ENCODE results near the gene CCN6. TPM values are rescaled to one million over a fixed set of nuclear protein-coding genes. Genes with fewer than 3 reads are reported as not detected.

CCN6 gene
- total and polyA plus RNA-seq, 10 donors, result 0.03 TPM; not detected in 9

DNA sequence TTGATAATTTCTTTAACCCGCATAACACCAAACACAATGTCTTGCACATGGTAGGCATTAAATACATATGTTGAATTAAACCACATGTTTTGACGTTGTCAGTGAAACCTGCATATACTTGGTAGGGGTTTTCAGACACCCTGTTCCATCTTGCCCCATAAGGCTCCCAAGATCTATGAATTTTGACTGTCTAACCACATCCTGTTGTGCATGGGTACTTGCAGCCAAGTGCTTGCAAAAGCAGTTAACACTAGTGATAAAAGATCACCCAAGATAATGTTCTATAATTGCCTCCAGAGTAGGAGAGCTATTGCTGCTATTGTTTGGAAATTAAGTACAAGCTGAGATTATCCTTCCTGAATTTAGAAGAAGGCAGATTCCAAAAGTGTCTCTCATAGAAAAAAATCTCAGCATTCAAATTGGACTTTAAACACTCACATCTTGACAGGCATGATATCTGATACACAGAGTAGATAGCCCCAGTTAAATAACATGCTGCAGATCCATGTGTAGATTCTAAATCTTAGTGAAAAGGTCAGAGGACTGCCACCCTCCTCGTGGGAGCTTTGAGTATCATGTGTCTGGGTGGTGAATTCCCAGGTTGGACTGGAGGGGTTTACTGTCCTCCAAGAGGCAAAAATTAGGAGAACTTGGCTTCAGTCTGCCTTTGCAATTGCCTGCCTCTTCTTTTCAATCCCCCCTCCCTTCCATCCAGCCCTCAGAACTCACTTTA is 25.8 kb upstream of the CCN6 start:
- 46 to 61% (median 49%) methylated on average over 3 of the region's 3 CpGs for WGBS, 5 donors
- H3K36me3 ChIP-seq, result no peaks in the 10 kb centered on the region
- peaks cover 5 to 39% (median 18%) of the 10 kb centered on the region in 6 donors for H3K4me1 ChIP-seq
- peak overlapping the region in 6 of 8 donors; percentile 15 to 81 (median 58) for H3K27ac ChIP-seq
- TF ChIP-seq POLR2A (IDR thresholded peaks at IDR 0.05) (no peak), POLR2AphosphoS5 (IDR thresholded peaks at IDR 0.05) (no peak)
- peaks cover 0 to 13% (median 7%) of the 10 kb centered on the region in 8 donors for H3K9me3 ChIP-seq
- no peak for DNase-seq
- H3K27me3 ChIP-seq (replicated peaks in 1 of 7), result no peaks in the 10 kb centered on the region
- intact Hi-C loops (cut with DNase I; ENCODE audit: low total_unique reads), result no loop called here
- no peak overlapping the region for H3K4me3 ChIP-seq

DNA sequence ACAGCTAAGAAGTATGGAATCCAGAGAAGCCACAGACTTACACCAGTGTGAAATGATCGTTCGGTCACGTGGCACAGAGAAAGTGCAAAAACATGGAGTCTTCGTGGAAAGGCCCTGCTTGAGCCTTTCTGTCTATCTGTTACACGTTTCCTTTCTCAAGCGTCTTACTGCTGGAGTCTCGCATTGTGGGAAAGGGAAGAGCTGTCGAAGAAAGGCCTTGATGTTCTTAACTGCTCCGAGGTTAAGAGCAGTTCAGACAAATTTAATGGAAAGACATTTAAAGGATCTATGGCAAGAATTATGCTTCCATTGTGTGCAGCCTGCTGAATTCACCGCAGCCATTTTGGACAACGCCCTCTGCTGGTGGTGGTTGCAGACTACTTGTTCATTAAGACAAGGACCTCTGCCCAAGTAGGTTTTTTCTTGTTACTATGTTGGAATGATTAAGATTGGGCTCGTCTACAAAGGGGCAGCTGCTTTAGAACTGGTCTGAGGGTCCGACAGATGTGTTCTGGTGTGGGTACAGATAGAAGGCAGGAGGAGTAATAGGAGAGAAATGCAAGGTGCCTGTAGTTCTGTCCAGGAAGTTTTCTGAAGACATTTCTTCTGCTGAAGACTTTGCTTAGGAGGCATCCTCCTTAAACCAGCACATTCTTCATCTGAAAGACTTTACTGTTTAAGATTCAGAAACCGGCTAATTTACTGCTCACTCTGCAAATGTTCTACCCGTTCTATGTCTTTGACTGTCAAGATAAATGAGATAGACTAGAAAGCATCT is 24.7 kb upstream of the CCN6 start:
- intact Hi-C loops (cut with DNase I; ENCODE audit: low total_unique reads), result no loop called here
- Histone ChIP-seq H3K4me3 (no peak overlapping the region), H3K9me3 (peaks cover 0 to 4% (median under 1%) of the 10 kb centered on the region in 8 donors), H3K4me1 (peaks cover 5 to 39% (median 18%) of the 10 kb centered on the region in 6 donors), H3K27me3 (replicated peaks in 1 of 7) (no peaks in the 10 kb centered on the region), H3K36me3 (no peaks in the 10 kb centered on the region), H3K27ac (peak overlapping the region in 5 of 8 donors; percentile 15 to 81 (median 58))
- DNase-seq, result peak; percentile 89
- WGBS, 5 donors, result 71 to 80% (median 75%) methylated on average over 15 of the region's 15 CpGs
- TF ChIP-seq, protein P1, sequence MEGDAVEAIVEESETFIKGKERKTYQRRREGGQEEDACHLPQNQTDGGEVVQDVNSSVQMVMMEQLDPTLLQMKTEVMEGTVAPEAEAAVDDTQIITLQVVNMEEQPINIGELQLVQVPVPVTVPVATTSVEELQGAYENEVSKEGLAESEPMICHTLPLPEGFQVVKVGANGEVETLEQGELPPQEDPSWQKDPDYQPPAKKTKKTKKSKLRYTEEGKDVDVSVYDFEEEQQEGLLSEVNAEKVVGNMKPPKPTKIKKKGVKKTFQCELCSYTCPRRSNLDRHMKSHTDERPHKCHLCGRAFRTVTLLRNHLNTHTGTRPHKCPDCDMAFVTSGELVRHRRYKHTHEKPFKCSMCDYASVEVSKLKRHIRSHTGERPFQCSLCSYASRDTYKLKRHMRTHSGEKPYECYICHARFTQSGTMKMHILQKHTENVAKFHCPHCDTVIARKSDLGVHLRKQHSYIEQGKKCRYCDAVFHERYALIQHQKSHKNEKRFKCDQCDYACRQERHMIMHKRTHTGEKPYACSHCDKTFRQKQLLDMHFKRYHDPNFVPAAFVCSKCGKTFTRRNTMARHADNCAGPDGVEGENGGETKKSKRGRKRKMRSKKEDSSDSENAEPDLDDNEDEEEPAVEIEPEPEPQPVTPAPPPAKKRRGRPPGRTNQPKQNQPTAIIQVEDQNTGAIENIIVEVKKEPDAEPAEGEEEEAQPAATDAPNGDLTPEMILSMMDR (IDR thresholded peaks at IDR 0.05 in 8 of 11, conservative IDR thresholded peaks at IDR 0.05 in 3 of 11), result peak in 10 of 11 experiments; percentile 34 to 77 (median 64)
- no peak for TF ChIP-seq POLR2A (IDR thresholded peaks at IDR 0.05)

DNA sequence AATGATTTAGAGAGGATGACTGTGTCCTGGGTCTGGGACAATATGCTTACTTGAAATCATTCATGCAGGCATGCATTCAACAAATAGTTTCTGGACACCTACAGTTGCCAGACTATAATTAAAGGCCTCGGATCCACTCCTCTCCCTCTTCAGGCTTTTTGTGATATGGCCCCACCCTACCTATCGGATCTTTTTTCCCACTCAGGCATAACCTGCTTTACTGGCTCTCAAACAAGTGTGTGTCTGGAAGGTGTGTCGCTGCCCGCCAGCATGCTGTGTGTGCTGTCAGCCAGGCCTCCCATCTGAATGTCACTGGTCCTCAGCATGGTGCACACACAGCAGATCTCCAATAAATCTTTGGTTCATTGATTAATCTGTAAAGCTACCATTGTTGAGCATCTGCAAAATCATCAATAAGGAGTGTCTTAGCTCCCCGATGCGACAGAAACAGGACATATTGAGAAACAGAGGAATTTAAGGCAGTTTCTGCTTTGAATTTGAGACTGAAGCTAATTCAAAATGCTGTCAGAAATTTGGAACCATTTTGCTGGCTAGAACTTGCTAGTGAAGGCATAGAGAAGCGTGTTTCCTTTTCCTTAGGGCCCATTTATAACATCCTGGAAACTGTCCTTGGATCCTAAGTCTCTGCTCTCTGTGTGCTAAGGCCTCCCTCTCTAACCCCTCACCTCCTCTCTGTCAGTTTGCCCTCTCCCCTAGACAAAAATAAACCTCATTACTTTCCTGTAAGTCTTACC is 23.5 kb upstream of the CCN6 start:
- Histone ChIP-seq H3K4me1 (peaks cover 5 to 39% (median 18%) of the 10 kb centered on the region in 6 donors), H3K36me3 (no peaks in the 10 kb centered on the region), H3K9me3 (no peaks in the 10 kb centered on the region), H3K27me3 (replicated peaks in 1 of 7) (no peaks in the 10 kb centered on the region), H3K4me3 (no peak overlapping the region), H3K27ac (peak overlapping the region in 1 of 8 donors; percentile 81)
- 78 to 95% (median 84%) methylated on average over 6 to 7 of the region's 7 CpGs for WGBS, 5 donors
- no peak for TF ChIP-seq POLR2A (IDR thresholded peaks at IDR 0.05)
- TF ChIP-seq, protein P1 (IDR thresholded peaks at IDR 0.05 in 8 of 11, conservative IDR thresholded peaks at IDR 0.05 in 3 of 11), result no peak
- no peak for DNase-seq
- intact Hi-C loops (cut with DNase I; ENCODE audit: low total_unique reads), result no loop called here

DNA sequence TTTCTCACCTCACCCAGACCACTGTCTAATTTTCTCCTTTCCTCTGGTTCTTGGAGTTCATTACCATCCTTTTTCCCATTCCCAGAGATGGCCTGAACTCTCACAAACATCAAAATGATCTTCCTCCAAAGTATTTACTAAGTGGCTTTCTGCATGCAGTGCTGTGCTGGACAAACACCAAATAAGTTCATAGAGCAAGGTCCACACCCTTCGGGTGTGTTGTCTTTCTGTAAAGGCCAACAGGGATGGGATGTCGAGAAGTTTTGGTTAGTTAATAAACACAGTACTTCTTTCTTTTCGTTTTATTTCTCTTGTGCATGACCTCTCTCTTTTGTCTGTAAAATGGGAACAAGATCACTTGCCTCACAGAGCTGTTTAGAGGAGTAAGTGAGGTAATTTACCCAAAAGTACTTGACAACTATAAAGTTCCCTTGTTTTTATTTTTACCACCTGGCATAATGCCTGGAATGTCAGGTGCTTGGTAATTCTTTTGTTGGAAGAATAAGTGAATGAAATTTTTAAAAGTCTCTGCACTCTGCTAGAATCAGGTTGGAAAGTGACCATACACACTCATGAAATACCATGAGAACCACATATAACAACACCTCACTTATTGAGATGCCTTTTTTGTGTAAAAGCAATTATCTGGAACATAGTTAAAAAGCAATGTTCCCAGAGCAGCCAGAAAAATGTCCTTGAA is 22.8 kb upstream of the CCN6 start:
- Histone ChIP-seq H3K4me3 (no peak overlapping the region), H3K4me1 (peaks cover 5 to 39% (median 18%) of the 10 kb centered on the region in 6 donors), H3K36me3 (no peaks in the 10 kb centered on the region), H3K9me3 (no peaks in the 10 kb centered on the region), H3K27ac (no peak overlapping the region), H3K27me3 (replicated peaks in 1 of 7) (no peaks in the 10 kb centered on the region)
- intact Hi-C loops (cut with DNase I; ENCODE audit: low total_unique reads), result no loop called here
- WGBS, 5 donors, result 64 to 80% (median 70%) methylated on average over 3 of the region's 3 CpGs
- DNase-seq, result no peak
- TF ChIP-seq, protein P1 (IDR thresholded peaks at IDR 0.05 in 8 of 11, conservative IDR thresholded peaks at IDR 0.05 in 3 of 11), result no peak
- no peak for TF ChIP-seq POLR2A (IDR thresholded peaks at IDR 0.05)

Measured in spleen (tissue), 11 donors.